KMS-11 (cell line): ENCODE measurements around the gene CNMD.

Experiments used
- H2AFZ ChIP-seq: fragments of 200-600 bp; sonication (generic); 2 replicates; pipeline ENCODE4 v1.6.1; 2016; ENCODE audit warnings: antibody characterized with exemption, mixed run types, low read depth
- H3K27ac ChIP-seq: fragments of 200-600 bp; sonication (generic); 2 replicates; pipeline ENCODE4 v1.6.1; 2016; ENCODE audit warnings: mild to moderate bottlenecking, mixed run types
- H3K27me3 ChIP-seq: fragments of 200-600 bp; sonication (generic); 2 replicates; pipeline ENCODE4 v1.6.1; 2017; ENCODE audit warnings: mild to moderate bottlenecking, low read depth, mixed run types, moderate library complexity; ENCODE audit not compliant: insufficient read depth
- H3K36me3 ChIP-seq: fragments of 200-600 bp; sonication (generic); 2 replicates; pipeline ENCODE4 v1.6.1; 2017; ENCODE audit warnings: mild to moderate bottlenecking, mixed run types; ENCODE audit not compliant: insufficient read depth
- H3K4me1 ChIP-seq: fragments of 200-600 bp; sonication (generic); 2 replicates; pipeline ENCODE4 v1.6.1; 2016; ENCODE audit warnings: mild to moderate bottlenecking, low read depth, mixed run types; ENCODE audit not compliant: poor library complexity, severe bottlenecking
- H3K4me2 ChIP-seq: fragments of 200-600 bp; sonication (generic); 2 replicates; pipeline ENCODE4 v1.7.0; 2016; ENCODE audit warnings: mild to moderate bottlenecking, mixed run types
- H3K4me3 ChIP-seq: fragments of 200-600 bp; sonication (generic); IDR thresholded peaks from 2 replicates; pipeline ENCODE4 v1.6.1; 2017; ENCODE audit warnings: low read depth, low read length, mixed read lengths; ENCODE audit not compliant: insufficient read depth
- H3K79me2 ChIP-seq: fragments of 200-600 bp; sonication (generic); 2 replicates; pipeline ENCODE4 v1.6.1; 2016; ENCODE audit warnings: low read depth, mixed run types; ENCODE audit not compliant: insufficient read depth
- H3K9ac ChIP-seq: fragments of 200-600 bp; sonication (generic); 2 replicates; pipeline ENCODE4 v1.6.1; 2016; ENCODE audit warnings: mild to moderate bottlenecking, mixed run types
- H4K20me1 ChIP-seq: fragments of 200-600 bp; sonication (generic); 2 replicates; pipeline ENCODE4 v1.6.1; 2016; ENCODE audit warnings: mild to moderate bottlenecking, mixed run types; ENCODE audit not compliant: insufficient read depth
- CTCF ChIP-seq: fragments of 200-600 bp; sonication (generic); conservative IDR thresholded peaks from 2 replicates; pipeline ENCODE4 v1.6.1; 2017; ENCODE audit warnings: low read depth, mild to moderate bottlenecking, antibody characterized with exemption, low read length, moderate library complexity, mixed read lengths

Gene CNMD

GRCh38 chr13:52703482-52703881 is 36.1 kb downstream of the CNMD start:
- Histone ChIP-seq H2AFZ (no peak overlapping the region), H4K20me1 (no peaks in the 10 kb centered on the region), H3K79me2 (no peaks in the 10 kb centered on the region), H3K9ac (no peak overlapping the region), H3K4me3 (no peak overlapping the region), H3K27ac (no peak overlapping the region), H3K36me3 (no peaks in the 10 kb centered on the region), H3K4me1 (peaks cover 3% of the 10 kb centered on the region), H3K4me2 (no peak overlapping the region), H3K27me3 (no peaks in the 10 kb centered on the region)
- no peak for TF ChIP-seq CTCF

GRCh38 chr13:52701728-52702465 is 37.7 kb downstream of the CNMD start:
- Histone ChIP-seq H3K4me2 (no peak overlapping the region), H2AFZ (no peak overlapping the region), H3K27me3 (no peaks in the 10 kb centered on the region), H3K79me2 (no peaks in the 10 kb centered on the region), H3K4me1 (peaks cover 3% of the 10 kb centered on the region), H3K36me3 (no peaks in the 10 kb centered on the region), H4K20me1 (no peaks in the 10 kb centered on the region), H3K27ac (no peak overlapping the region), H3K9ac (no peak overlapping the region), H3K4me3 (no peak overlapping the region)
- no peak for TF ChIP-seq CTCF

GRCh38 chr13:52696566-52696965 is 43.1 kb downstream of the CNMD start:
- no peaks in the 10 kb centered on the region for H3K79me2 ChIP-seq
- H3K4me2 ChIP-seq: no peak overlapping the region
- peaks cover 10% of the 10 kb centered on the region for H3K4me1 ChIP-seq
- no peak overlapping the region for H2AFZ ChIP-seq
- H3K9ac ChIP-seq: no peak overlapping the region
- TF ChIP-seq CTCF: no peak
- no peaks in the 10 kb centered on the region for H4K20me1 ChIP-seq
- H3K36me3 ChIP-seq: no peaks in the 10 kb centered on the region
- no peak overlapping the region for H3K27ac ChIP-seq
- H3K27me3 ChIP-seq: no peaks in the 10 kb centered on the region
- H3K4me3 ChIP-seq: no peak overlapping the region

- Histone ChIP-seq H4K20me1 (no peaks in the 10 kb centered on the region), H3K79me2 (no peaks in the 10 kb centered on the region), H3K27ac (no peak overlapping the region), H3K36me3 (no peaks in the 10 kb centered on the region), H3K27me3 (no peaks in the 10 kb centered on the region), H3K4me2 (no peak overlapping the region), H3K4me1 (peaks cover 17% of the 10 kb centered on the region), H3K9ac (no peak overlapping the region), H3K4me3 (no peak overlapping the region), H2AFZ (no peak overlapping the region)
- TF ChIP-seq CTCF: no peak
Measured at GRCh38 chr13:52695856-52696255, 43.8 kb downstream of the CNMD start.
